GM12891 (cell line): ENCODE data around the gene TMEM45B.
"Not testable (repeated sequence)": the region's sequence is repeated elsewhere in the genome, so short reads cannot be mapped to it uniquely, and the experiment has no call there.

Source experiments
- DNase-seq: peaks from one replicate; pipeline ENCODE4 v3.0.0; 2011; ENCODE audit warnings: low spot score; ENCODE audit not compliant: insufficient read length
- FAIRE-seq: peaks from 2 replicates; lab custom pipeline; 2011; peaks lifted over from hg19 to GRCh38; lab: Jason Lieb, UNC
- PAX5 ChIP-seq: IDR thresholded peaks from 2 replicates; pipeline ENCODE4 v1.6.1; 2011; ENCODE audit warnings: low read length, moderate library complexity, mild to moderate bottlenecking; ENCODE audit not compliant: insufficient read depth, severe bottlenecking
- POLR2A ChIP-seq: IDR thresholded peaks from 2 replicates; pipeline ENCODE4 v1.6.1; 2011; ENCODE audit warnings: low read depth, low read length, control low read depth
- POLR2AphosphoS5 ChIP-seq: IDR thresholded peaks from 2 replicates; pipeline ENCODE4 v1.6.1; 2011; ENCODE audit warnings: low read depth, low read length, control low read depth
- POU2F2 ChIP-seq: IDR thresholded peaks from 2 replicates; pipeline ENCODE4 v1.6.1; 2011; ENCODE audit warnings: low read depth, mild to moderate bottlenecking, control low read depth, low read length, moderate library complexity
- SPI1 ChIP-seq: IDR thresholded peaks from 2 replicates; pipeline ENCODE4 v1.6.1; 2011; ENCODE audit warnings: low read depth, low read length, control low read depth
- TAF1 ChIP-seq: IDR thresholded peaks from 2 replicates; pipeline ENCODE4 v1.6.1; 2011; ENCODE audit warnings: low read depth, low read length, control low read depth

Gene TMEM45B

DNA sequence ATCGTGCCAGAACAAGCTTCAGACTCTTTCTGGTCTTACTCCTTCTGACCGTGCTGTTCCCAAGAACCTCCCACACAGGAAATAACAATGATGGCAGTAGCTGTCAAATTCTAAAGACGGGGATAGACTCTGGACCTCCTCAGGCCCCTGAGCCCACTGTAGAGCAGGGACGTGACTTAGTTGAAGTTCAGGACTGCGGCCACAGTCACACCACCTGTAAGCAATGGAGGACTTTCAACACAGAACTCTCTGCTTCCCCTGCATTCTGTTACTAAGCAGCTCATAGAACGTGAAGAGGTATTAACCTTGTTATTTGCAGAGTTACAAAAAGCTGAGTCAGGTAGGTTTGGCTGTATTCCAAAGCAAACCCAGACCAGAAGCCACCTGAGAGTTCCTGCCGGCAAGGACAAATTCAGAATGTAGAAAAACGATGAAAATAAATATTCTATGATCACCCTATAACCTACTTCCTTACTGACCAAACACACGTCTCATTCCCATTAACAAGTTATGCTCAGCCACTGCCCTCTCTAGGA is 12.7 kb downstream of the TMEM45B start:
- DNase-seq: no peak
- TF ChIP-seq POU2F2 (no peak), POLR2A (no peak), TAF1 (no peak), POLR2AphosphoS5 (no peak), SPI1 (no peak), PAX5 (no peak)
- FAIRE-seq: no peak

GRCh38 chr11:129829497-129829896 is 13.8 kb downstream of the TMEM45B start:
- not testable (repeated sequence) for FAIRE-seq, DNase-seq

DNA sequence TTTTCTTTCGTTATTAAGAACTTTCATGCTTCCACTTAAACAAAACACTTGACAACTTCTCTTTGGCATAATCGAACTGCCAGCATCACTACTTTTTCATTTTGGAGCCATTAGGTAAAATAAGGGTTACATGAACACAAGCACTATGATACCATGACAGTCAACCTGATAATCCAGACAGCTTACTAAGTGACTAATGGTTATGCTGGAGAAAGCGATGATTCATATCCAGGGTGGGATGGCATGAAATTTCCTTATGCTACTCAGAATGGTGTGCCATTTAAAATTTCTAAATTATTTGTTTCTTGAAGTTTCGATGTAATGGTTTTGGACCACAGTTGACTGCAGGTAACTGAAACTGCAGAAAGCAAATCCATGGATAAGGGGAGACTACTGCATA is 15.6 kb downstream of the TMEM45B start:
- DNase-seq, FAIRE-seq: not testable (repeated sequence)

DNA sequence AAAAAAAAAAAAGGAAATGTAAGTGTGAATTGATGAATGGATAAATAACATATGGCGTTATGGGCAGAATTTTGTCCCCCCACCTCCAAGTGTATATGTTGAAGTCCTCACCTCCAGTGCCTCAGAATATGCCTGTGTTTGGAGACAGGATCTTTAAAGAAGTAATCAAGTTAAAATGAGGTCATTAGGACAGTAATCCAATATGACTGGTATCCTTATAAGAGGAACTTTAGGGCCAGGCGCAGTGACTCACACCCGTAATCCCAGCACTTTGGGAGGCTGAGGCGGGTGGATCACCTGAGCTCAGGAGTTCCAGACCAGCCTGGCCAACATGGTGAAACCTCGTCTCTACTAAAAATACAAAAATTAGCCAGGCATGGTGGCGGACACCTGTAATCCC is 17.6 kb downstream of the TMEM45B start:
- not testable (repeated sequence) for DNase-seq, FAIRE-seq

DNA sequence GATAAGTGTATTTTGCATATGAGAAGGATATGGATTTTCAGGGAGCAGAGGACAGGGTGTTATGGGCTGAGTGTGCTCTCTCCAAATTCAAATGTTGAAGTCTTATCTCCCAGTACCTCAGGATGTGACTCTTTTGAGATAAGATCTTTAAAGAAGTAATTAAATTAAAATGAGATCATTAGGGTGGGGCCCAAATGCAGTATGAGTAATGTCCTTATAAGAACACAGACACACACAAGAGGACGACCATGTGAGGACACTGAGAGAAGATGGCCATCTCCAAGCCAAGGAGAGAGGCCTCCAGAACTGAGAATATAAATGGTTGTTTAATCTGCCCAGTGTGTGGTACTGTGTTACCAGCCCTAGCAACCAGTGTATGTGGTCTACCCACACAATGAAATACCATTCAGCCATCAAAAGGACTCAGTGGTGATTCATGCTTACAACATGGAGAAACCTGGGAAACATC is 20.8 kb downstream of the TMEM45B start:
- DNase-seq, FAIRE-seq: not testable (repeated sequence)

DNA sequence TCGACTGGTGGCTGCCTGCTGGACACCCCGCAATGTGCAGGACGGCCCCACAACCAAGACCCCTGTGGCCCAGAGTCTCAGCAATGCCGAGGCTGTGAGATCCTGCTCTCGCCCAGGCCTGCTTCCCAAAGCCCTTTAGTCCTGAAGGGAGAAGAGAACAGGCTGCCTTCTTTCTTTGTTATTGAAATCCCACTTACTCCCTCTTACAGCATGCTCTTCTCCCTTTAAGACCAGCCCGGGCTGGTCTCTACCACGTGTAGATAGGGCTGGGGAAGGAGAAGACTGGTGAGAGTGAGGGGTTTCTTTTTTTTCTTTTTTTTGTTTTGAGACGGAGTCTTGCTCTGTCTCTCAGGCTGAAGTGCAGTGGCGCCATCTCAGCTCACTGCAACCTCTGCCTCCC is 21.3 kb downstream of the TMEM45B start:
- no peak for TF ChIP-seq POLR2A
- no peak for TF ChIP-seq POU2F2
- TF ChIP-seq POLR2AphosphoS5: no peak
- FAIRE-seq (no peak), DNase-seq (no peak)

DNA sequence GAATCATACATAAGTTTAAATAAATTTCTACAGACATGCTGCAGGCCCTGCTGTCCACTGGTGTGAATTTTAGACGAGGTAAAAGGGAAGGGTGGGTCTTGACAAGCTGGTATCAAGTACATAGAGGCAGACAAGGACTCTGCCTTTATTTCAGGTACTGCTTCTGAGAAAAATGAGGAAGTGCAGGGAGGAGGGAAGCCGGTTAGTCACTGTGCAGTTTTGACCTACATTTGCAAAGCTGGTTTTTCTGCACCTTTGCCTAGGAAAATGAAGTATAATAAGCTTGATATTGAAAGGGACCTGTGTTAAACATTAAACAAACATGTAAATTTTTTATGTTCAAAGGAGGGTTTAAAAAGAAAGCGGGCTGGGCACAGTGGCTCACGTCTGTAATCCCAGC is 24.6 kb downstream of the TMEM45B start:
- no peak for FAIRE-seq
- TF ChIP-seq PAX5: no peak
- TF ChIP-seq SPI1: peak; percentile 80
- DNase-seq: no peak

DNA sequence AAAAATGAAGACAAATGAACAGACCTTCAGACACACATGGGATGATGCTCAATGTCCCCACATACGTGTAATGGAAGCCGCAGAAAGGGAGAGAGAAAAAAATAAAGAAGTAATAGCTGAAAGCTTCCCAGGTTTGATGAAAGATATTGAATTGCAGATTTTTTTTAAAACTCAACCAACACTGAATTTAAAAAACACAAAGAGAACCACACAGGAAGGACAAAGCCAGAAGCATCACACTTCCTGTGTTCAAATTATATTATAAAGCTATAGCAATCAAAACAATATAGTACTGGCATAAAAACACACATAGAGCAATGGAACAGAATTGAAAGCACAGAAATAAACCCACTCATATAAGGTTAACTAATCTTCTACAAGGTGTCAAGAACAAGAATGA is 26.5 kb downstream of the TMEM45B start:
- FAIRE-seq (no peak), DNase-seq (no peak)
- no peak for TF ChIP-seq POLR2A
- TF ChIP-seq POU2F2: no peak
- TF ChIP-seq POLR2AphosphoS5: no peak
- TF ChIP-seq PAX5: no peak
- no peak for TF ChIP-seq TAF1
- no peak for TF ChIP-seq SPI1

DNA sequence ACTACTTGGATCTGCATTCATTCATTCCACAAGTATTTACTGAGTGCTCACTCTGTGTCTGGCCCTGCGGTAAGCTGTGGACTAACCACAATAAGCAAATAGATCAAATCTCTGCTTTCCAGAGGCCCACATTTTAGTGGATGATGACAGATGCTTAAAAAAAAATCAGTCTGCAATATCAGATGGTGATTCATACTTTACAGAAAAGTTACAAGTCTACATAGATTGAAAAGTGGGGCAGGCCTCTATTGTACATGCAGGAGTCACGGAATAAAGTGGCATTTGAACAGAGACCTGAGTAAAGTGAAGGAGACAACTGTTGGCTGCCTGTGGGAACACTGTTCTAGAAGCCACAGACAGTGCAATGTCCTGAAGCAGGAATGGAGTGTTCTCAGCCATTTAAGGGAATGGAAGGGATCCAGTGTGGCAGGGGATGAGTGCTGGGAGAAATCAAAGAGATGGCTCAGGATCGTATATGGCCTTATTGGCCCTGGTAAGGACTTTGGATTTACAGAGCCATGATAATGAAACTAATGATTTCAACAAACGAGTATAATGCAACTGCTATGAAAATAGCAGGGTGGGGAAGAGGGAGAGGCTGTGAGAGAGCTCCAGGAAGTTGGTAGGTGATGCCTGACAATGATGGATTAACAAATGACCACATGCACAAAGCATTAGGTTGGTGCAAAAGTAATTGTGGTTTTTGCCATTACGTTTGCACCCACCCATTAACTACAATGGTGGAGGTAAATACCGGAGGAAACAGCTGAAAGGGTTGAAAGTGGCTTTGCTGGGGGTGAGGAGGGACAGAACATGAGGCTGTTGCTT is 31.1 kb downstream of the TMEM45B start:
- no peak for FAIRE-seq

GRCh38 chr11:129847361-129847760 is 31.7 kb downstream of the TMEM45B start:
- DNase-seq, FAIRE-seq: not testable (repeated sequence)

More for the DNA sequence above, 31.1 kb downstream of the TMEM45B start:
- DNase-seq: no peak
- TF ChIP-seq TAF1: no peak
- TF ChIP-seq PAX5: no peak
- TF ChIP-seq SPI1: no peak
- TF ChIP-seq POU2F2: no peak
- TF ChIP-seq POLR2A: no peak
- TF ChIP-seq POLR2AphosphoS5: no peak

- no peak for DNase-seq
- TF ChIP-seq PAX5 (no peak), TAF1 (no peak), SPI1 (no peak), POLR2A (no peak), POLR2AphosphoS5 (no peak), POU2F2 (no peak)
- FAIRE-seq: no peak
Observed at GRCh38 chr11:129849447-129850130, 33.9 kb downstream of the TMEM45B start.
